MM.1S (cell line): ENCODE results near the gene SPOCK1.

ENCODE experiments used
- CTCF ChIP-seq: fragments of 300-600 bp; sonication (generic); IDR thresholded peaks from 2 replicates; pipeline ENCODE4 v1.5.1; 2016; ENCODE audit warnings: antibody characterized with exemption, low read length, mixed read lengths
- EZH2 ChIP-seq: fragments of 300-600 bp; sonication (generic); optimal IDR thresholded peaks from 2 replicates; pipeline ENCODE3; 2017; ENCODE audit warnings: low read depth, mild to moderate bottlenecking, antibody characterized with exemption, low read length, mixed read lengths

DNA sequence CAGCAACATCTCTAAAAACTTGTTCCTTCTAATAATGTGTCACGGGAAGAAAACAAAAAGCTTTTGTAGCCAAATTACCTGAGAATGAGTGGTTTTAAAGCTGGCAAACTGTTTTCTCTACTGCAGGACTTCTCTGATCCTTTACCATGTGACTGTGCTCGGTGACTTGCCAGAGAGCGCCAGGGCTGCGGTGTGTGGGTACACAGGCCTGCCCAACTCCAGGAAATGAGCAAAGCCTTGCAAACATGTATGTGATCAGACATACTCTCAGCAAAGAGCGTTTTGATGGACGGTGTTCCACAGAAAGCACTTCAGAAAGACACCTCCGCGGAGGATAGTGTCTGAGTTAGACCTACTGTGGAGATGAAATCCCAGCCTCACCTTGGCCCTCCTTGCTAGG lies 157.3 kb downstream of the SPOCK1 start:
- TF ChIP-seq CTCF (no peak), EZH2 (no peak)
